IMR-90 (cell line): ENCODE measurements around the gene TTC21A.

ENCODE experiments used
- CEBPB ChIP-seq: IDR thresholded peaks from 2 replicates; pipeline ENCODE4 v1.6.1; 2012; ENCODE audit warnings: low read depth, low read length, improper control_type of control experiment
- MAFK ChIP-seq: IDR thresholded peaks from 2 replicates; pipeline ENCODE4 v1.6.1; 2012; ENCODE audit warnings: low read depth, low read length, improper control_type of control experiment
- MAZ ChIP-seq: IDR thresholded peaks from 2 replicates; pipeline ENCODE4 v1.6.1; 2012; ENCODE audit warnings: low read depth, mild to moderate bottlenecking, low read length, improper control_type of control experiment, moderate library complexity, borderline replicate concordance
- MXI1 ChIP-seq: IDR thresholded peaks from 2 replicates; pipeline ENCODE4 v1.6.1; 2012; ENCODE audit warnings: low read depth, mild to moderate bottlenecking, low read length, moderate library complexity, borderline replicate concordance
- NFE2L2 ChIP-seq: fragments of 150-350 bp; IDR thresholded peaks from 2 replicates; pipeline ENCODE4 v1.6.1; 2016; ENCODE audit warnings: low read depth, mild to moderate bottlenecking, low read length
- POLR2A ChIP-seq: IDR thresholded peaks from 2 replicates; pipeline ENCODE4 v1.6.1; 2012; ENCODE audit warnings: mild to moderate bottlenecking, low read depth, low read length
- RAD21 ChIP-seq: IDR thresholded peaks from 2 replicates; pipeline ENCODE4 v1.6.1; 2012; ENCODE audit warnings: low read length, improper control_type of control experiment
- RCOR1 ChIP-seq: IDR thresholded peaks from 2 replicates; pipeline ENCODE4 v1.6.1; 2012; ENCODE audit warnings: mild to moderate bottlenecking, low read length, improper control_type of control experiment; ENCODE audit not compliant: insufficient replicate concordance
- RFX5 ChIP-seq: IDR thresholded peaks from 2 replicates; pipeline ENCODE4 v1.8.0; 2012; ENCODE audit warnings: low read depth, mild to moderate bottlenecking, low read length, moderate library complexity
- SMC3 ChIP-seq: fragments of 150-350 bp; IDR thresholded peaks from 2 replicates; pipeline ENCODE4 v1.6.1; 2016; ENCODE audit warnings: low read depth, mild to moderate bottlenecking, antibody characterized with exemption, low read length, moderate library complexity
- TF ChIP-seq, protein P1 (sequence below): conservative IDR thresholded peaks from 2 replicates; pipeline ENCODE4 v1.5.1; 2012; ENCODE audit warnings: mild to moderate bottlenecking, low read depth, low read length, improper control_type of control experiment
- TF ChIP-seq, protein P2 (sequence below): fragments of 150-350 bp; IDR thresholded peaks from 2 replicates; pipeline ENCODE4 v1.6.1; 2016; ENCODE audit warnings: low read depth, mild to moderate bottlenecking, low read length, moderate library complexity, borderline replicate concordance
- TF ChIP-seq, protein P3 (sequence below): fragments of 150-350 bp; IDR thresholded peaks from 2 replicates; pipeline ENCODE4 v1.6.1; 2017; ENCODE audit warnings: mild to moderate bottlenecking, antibody characterized with exemption, low read length, low read depth

DNA sequence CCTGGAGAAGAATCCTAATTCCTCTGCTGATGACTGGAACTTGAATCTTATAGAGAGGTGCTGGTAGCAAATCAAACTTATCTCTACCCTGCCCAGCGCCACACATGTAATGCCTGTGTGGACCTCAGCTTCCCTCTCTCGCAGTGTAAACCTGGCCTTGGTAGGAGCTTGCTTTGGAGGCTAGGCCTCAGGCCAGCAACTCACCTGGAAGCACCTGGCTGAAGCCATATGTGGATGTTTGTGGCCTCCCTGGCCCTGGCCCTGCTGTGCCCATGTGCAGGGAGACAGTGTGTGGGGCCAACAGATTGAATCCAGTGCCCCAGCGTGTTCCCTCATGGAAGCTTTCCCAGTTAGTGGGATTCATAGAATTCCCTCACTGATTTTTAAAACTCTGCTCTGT lies 8.4 kb downstream of the TTC21A start:
- TF ChIP-seq, protein P1, sequence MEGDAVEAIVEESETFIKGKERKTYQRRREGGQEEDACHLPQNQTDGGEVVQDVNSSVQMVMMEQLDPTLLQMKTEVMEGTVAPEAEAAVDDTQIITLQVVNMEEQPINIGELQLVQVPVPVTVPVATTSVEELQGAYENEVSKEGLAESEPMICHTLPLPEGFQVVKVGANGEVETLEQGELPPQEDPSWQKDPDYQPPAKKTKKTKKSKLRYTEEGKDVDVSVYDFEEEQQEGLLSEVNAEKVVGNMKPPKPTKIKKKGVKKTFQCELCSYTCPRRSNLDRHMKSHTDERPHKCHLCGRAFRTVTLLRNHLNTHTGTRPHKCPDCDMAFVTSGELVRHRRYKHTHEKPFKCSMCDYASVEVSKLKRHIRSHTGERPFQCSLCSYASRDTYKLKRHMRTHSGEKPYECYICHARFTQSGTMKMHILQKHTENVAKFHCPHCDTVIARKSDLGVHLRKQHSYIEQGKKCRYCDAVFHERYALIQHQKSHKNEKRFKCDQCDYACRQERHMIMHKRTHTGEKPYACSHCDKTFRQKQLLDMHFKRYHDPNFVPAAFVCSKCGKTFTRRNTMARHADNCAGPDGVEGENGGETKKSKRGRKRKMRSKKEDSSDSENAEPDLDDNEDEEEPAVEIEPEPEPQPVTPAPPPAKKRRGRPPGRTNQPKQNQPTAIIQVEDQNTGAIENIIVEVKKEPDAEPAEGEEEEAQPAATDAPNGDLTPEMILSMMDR, result no peak
- no peak for TF ChIP-seq POLR2A
- TF ChIP-seq MAZ, result no peak
- TF ChIP-seq, protein P2, sequence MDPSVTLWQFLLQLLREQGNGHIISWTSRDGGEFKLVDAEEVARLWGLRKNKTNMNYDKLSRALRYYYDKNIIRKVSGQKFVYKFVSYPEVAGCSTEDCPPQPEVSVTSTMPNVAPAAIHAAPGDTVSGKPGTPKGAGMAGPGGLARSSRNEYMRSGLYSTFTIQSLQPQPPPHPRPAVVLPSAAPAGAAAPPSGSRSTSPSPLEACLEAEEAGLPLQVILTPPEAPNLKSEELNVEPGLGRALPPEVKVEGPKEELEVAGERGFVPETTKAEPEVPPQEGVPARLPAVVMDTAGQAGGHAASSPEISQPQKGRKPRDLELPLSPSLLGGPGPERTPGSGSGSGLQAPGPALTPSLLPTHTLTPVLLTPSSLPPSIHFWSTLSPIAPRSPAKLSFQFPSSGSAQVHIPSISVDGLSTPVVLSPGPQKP, result no peak
- no peak for TF ChIP-seq MAFK
- TF ChIP-seq RCOR1, result no peak
- no peak for TF ChIP-seq NFE2L2
- no peak for TF ChIP-seq RAD21
- TF ChIP-seq SMC3, result no peak
- no peak for TF ChIP-seq MXI1
- TF ChIP-seq CEBPB, result no peak
- no peak for TF ChIP-seq RFX5
- TF ChIP-seq, protein P3, sequence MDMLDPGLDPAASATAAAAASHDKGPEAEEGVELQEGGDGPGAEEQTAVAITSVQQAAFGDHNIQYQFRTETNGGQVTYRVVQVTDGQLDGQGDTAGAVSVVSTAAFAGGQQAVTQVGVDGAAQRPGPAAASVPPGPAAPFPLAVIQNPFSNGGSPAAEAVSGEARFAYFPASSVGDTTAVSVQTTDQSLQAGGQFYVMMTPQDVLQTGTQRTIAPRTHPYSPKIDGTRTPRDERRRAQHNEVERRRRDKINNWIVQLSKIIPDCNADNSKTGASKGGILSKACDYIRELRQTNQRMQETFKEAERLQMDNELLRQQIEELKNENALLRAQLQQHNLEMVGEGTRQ, result no peak
